ENCODE measurements around the gene INAFM1.

- TF ChIP-seq CTCF (conservative IDR thresholded peaks at IDR 0.05; ENCODE audit: low read depth, low read length) (no peak), EZH2 (IDR thresholded peaks at IDR 0.05; ENCODE audit: low read length, unreplicated experiment) (no peak), EZH2phosphoT487 (IDR thresholded peaks at IDR 0.05; ENCODE audit: borderline replicate concordance, low read length) (no peak)
Observed at GRCh38 chr19:47270408-47270807, 4.3 kb upstream of the INAFM1 start.
